Measurements from ENCODE around the gene ADGRD1.

Gene ADGRD1

GRCh38 chr12:131093971-131094830 lies 140.5 kb downstream of the ADGRD1 start:
- no peak for DNase-seq

DNA sequence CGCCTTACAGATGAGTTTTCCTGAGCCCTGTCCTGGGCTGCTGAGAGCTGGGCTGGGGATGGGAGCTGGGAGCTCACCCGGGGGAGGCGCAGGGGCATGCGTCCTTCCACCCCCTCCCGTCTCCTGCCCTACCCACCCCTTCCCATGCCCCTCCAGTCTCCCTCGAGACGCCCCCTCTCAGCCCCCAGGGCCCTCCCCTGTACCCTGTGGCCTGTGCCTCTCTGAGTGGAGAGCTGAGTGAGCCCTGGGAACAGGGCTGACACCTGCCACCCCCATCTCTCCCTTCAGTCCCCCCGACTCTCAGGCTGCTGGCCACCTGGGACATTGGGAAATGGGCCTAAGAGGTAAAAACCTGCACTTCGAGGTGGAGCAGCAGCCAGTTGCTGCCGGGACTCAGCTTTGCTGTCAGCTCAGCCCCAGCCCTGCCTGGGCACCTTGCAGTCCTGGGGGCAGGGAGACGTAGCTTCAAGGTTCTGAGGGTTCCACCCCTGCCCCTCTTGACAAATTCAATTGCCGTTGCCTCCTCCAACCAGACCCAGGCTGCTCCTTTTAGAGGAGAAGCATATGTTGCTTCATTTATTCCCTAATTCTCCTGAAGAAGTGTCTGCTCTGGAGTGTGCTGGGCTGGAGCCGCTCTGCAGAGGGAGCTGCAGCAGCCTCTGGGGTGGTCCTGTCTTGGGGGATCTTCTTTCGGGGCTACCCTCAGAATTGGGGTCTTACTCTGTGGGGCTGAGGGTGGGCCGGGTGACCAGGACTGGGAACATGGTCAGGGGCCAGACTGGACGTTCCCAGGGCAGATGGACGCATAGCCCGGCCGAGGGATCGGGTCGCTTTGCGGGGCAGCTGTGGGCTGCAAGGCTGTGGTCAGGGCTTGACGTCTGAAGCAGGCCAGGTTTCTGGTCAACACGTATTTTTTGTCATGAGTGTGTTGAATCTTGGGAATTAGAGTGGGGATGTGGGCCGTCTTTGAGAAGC lies 141.4 kb downstream of the ADGRD1 start:
- DNase-seq: no peak

GRCh38 chr12:131095826-131096680 lies 142.3 kb downstream of the ADGRD1 start:
- DNase-seq: no peak

DNA sequence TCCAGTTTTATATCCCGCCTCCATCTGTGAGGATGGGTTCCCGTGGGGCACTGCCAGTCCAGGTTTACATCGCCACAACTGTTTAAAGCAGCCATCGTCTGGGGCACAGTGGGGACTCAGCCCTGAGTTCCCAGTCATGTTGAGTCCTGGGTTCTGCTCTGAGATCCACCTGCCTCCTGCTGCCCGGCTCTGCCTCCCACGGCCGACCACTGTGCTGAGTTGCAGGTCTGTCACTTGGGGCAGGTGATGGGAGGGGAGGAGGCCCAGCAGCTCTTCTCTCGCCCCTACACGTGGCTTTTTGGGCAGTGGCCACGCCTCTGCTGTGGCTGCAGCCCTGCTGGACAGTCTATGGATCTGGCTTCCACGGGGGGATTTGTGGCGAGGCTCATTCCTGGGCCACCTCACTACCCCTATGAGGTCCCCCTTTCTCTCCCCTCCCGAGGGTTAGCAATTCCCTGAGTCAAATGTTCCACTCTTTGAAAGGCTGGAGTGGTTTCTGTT lies 143.0 kb downstream of the ADGRD1 start:
- no peak for DNase-seq

DNA sequence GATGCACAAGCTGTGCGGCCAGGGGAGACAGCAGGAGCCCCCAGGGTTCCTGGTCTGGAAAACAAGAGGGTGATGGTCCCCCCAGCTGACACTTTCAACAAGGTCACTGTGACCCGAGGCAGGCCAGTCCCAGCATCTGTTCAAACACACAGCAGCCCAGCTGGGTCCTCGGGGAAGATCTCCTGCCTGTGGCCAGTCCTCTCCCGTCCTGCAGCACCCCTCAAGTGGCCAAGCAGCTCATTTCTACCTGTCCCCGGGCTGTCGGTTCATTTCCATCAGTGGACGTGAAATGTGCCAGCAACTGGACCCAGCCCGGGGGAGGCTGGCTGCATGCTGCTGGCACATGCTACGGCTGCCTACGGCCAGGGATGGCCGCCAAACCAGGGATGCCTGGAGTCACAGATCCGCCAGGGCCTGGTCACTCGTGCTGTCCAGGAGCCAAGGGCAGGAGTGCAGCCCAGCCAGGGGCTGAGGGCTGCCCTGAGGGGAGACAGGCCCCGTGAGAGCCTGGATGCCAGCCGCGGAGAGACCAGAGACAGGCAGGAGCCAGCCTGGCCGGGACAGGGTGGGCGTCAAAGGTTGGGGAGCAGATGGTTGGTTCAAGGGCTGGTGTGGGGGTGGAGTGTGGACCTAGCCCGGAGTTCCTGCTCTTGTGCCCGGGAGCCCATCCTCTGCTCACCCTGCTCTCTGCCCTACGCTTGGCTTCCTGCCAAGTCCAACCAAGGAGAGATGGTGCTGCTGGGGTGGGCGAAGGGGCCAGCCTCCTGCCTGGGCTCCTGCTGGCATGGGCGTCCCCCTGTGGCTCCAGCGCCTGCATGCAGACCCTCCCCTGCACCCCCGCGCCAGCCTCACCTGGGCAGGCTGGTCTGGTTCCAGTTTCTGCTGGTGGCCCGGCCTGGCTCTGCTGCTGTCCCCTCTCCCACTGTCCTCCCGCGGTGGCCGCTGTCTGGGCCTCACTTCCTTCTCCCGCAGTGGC lies 143.8 kb downstream of the ADGRD1 start:
- DNase-seq: no peak

GRCh38 chr12:131098178-131098981 lies 144.7 kb downstream of the ADGRD1 start:
- no peak for DNase-seq

DNA sequence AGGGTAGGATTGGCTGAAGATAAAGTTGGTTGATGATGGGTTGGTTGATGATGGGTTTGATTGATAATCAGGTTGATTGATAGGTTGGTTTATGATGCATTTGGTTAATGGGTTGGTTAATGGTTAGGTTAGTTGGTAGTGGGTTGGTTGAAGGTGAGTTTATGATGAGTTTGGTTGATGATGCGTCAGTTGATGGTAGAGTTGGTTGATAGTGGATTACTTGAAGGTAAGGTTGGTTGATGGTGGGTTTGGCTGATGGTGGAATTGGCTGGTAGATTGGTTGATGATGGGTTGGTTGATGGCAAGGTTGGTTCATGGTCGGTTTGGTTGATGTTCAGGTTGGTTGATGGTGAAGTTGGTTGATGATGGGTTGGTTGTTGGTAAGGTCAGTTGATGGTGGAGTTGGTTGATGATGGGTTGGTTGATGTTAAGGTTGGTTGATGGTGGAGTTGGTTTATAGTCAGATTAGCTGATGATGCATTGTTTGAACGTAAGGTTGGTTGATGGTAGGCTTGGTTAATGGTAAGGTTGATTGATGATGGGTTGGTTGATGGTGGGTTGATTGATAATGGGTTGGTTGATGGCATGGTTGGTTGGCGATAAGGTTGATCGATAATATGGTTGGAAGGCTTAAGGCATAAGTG lies 146.4 kb downstream of the ADGRD1 start:
- DNase-seq: no peak

DNA sequence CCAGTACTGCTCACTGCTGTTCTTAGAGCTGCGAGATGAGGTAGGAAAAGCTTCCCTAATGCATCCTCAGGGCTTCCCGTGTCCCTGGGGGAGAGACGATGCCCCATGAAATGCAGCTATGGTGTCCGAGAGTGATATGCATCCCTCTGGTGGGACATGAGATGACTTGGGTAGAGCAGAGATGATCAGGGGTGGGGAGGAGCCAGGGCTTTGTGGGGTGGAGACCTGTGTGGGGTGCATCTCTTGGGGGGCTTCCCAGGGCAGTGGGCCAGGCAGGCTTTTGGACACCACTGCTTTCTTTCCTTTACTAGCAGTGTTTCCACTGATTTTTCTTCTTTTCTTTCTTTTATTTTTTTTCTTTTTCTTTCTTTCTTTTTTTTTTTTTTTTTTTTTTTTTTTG lies 147.3 kb downstream of the ADGRD1 start:
- DNase-seq: no peak

GRCh38 chr12:131101703-131102492 lies 148.2 kb downstream of the ADGRD1 start:
- peak; percentile 92 for DNase-seq

DNA sequence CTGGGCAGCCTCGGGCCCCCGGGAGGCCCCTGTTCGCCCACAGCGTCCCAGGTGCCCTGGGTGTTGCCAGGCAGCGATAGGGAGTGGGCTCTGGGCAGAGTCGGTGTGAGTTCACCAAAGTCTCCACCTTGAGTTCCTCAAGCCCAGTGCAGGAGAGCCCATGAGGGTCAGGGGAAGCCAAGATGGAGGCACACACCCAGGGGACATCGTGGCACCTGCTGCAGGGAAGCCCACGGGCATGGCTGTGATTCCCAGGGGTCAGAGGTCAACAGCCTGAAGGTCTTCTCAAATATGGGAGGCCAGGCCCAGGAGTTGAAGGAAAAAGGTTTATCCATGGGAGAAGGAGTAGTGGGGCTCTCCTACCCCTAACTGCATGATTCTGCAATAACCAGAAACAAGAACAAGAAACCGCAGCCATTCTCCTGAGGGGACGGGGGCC lies 148.8 kb downstream of the ADGRD1 start:
- DNase-seq: peak; percentile 29

- peak; percentile 27 for DNase-seq
Observed at GRCh38 chr12:131102991-131103668, 149.4 kb downstream of the ADGRD1 start.

DNA sequence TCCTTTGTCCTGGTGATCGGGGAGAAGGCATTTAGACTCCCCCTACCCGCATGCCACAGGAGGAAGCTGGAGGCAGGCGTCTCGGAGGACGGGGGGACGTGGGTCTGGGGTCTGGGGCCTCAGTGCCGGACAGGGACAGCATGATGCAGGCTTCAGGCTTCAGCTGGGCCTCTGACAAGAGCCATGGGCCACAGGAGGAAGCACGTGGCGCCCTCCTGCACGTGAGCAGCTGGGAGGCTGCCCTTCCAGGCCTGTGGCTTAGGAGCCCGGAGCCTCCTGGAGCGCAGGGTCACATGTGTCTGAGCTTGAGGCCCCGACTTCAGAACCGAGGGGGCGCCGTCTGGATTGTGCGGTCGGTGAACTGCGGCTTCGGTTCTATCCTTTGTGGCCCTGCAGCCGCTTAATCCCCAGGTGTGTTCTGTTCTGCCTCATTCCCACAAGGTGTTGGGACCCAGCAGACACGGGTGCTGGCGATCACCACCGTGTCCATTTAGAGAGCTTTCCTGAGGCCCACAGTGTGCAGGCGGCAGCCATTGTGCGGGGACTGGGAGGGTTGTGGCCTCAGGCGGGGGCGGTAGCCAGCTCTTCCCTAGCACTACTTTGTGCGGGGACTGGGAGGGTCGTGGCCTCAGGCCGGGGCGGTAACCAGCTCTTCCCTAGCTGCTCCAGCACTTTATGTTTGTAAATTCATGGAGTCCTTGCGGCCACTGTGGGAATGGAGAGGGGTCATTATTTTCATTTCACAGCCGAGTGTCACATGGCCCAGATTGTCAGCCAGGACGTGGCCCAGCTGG lies 150.2 kb downstream of the ADGRD1 start:
- DNase-seq: no peak

GRCh38 chr12:131104463-131105350 lies 151.0 kb downstream of the ADGRD1 start:
- DNase-seq: peak; percentile 68

DNA sequence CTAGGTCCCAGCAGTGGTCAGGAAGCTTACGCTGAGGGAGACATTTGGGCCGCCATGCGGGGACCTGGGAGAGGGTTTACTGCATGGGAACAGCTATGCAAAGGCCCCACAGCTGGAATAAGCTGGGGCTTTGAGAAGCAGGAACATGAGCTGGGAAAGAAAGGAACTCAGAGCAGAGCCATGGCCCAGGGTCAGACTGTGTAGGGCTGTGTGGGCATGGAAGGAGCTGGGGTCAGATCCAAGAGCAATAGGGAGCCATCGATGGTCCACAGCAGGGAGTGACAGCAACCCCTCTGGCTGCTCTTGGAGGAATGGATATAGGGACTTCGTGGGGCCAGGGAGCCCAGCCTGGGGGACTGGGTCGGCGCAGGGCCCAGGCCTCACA lies 151.6 kb downstream of the ADGRD1 start:
- no peak for DNase-seq

DNA sequence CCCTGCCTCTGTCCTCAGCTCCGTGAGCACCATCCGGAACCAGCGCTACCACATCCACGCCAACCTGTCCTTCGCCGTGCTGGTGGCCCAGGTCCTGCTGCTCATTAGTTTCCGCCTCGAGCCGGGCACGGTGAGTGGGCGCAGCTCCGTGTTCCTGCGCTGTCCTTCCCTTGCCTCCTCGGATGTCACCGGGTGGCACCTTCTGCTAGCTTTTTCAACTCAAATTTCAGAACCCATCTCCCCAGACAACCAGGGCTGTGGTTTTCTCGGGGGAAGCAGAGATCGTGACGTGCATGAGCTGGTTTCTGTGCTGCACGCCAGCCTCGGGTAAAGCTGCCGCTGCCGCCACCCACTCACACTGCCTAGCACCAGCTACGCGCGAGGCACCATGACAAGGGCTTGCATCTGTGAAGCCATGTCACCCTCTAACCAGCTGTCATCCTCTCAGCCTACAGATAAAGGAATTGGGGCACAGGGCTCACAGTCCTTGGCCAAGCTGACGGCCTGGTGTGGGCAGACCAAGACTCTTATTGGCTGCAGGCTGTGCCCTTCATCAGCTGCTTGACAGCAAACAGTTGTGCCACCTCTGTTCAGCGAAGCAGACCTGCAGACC lies 152.1 kb downstream of the ADGRD1 start:
- DNase-seq: peak; percentile 66
